GM19324 (cell line): Measurements from ENCODE around the gene ELAVL2.

Experiments
- ATAC-seq: cut with Tn5 transposase; IDR thresholded peaks from one replicate; pipeline ENCODE4 v1.9.1; 2021; ENCODE audit warnings: mild to moderate bottlenecking, moderate library complexity; ENCODE audit not compliant: unreplicated experiment, low FRiP score

ELAVL2 gene

DNA sequence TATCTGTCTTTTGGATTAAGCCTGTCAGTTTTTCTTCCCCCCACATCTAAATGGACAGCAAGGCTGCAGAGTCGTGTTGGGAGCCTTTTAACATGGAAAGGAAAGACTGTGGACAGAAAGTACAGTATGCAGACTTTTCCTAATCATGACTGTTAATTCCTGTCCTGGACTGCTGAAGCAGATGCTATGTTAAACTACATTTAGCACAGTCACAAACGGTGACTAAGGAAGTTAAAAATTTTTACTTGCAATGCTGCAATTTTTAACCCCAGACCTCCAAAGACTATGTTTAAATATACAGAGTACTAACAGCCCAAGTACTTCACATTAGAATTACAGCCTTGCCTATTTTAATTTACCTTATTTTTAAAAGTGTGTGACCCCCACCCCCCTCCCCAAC is 51.8 kb downstream of the ELAVL2 start:
- no peak for ATAC-seq

DNA sequence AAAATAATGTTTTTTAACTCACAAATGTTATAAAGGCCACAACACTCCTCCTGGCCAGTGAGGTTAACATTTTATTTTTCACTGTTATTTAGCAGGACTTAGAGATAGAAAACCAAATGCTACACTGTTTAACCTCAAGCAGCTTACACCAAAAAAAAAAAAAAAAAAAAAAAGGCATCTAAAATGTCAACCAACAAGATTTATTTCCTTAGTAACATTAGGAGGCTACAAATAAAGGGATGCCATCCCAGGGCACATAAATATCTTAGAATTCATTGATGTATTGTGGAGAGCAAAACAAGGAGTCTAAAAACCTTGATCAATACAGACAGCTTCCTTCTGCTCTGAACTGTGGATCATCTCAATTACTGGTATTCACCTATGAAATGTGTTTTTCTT is 53.7 kb downstream of the ELAVL2 start:
- no peak for ATAC-seq

DNA sequence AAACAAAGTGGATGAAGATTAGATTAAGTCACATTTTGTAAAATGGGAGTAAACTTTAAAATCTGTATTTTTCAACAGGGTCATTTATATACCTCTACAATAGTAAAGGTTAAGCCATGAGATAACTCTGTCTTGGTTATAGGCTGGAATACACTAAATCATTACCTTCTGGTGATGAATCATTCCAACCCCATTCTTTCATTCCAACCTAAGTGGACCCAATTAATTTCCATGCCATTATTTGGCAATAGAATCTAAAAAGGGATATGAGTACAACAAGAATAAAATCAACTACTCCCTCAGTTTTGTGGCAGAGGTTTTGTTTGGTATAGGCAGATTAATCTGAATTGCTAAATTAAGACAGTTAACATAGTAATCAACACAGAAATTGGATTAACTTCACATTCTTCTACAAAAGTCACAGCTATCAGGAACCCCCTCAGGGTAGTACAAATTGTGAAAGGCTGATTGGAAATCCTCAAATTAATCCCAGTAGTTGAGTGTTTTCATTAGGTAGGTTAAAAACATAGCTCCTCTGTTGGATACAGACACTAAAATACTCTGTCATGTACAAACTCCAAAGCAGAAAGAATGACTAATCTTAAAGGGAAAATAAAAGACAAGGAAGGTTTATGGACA is 54.2 kb downstream of the ELAVL2 start:
- ATAC-seq, result no peak

DNA sequence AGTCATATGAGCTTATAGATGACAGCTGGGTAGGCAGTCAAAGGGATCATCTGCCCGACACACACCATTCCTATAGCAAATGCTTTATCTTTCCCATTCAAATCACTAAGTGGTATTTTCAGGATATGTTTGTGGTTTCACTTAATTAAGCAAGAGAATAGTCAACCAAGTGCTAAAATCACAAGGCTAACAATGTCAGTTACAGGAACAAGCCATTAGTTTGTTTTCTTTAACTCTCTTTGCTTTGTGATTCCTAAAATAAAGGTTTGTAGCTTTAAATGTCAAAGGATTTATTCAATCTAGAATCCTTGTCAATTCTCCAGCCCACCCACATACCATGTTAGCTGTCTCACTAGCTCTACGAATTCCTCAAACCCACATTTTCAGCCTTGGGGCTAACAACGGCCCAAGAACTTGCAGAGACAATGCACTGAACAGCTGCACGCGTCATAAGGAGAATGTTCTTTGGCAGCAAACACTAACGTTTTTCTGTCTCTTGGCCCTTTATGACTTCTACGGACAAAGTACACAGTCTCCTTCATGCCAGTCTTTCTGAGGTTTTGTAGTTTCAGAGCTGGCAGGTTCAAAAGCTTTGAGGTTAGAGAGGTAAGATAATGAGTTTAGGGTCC is 56.6 kb downstream of the ELAVL2 start:
- ATAC-seq, result no peak

DNA sequence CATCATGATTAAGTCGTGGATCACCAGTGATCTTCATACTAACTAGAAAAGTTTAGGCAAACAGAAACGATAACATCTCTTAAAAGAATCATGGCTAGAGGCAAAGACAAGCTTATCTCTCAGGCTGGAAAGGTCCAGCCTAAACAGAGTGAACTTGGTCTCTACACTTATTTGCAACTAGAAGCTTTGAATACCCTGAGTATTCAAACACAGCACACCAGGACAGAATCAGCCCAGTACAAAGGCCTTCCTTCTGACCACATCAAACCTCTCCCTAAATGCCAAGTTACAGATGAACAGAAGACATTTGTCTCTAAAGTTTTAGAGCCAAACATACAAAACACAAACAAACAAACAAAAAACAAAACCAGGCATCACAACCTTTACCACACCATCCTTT is 57.2 kb downstream of the ELAVL2 start:
- ATAC-seq, result no peak

DNA sequence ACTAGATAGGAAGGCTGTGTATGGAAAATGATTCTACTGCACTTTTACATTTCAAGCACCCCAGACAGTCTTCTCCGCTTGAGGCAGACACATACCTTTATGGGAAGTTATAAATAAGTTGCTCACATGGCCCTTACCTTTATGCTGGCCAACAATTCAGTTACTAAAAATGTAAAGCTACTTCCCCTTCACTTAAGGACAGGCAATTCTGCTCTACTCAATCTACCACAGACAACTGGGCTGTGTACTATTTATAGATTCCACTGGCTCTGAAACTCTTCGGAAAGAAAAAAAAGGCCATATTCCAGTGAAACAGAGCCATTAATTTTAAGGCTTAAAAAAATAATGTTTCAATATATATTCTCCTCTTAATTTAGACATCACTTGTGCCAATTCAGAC is 59.4 kb downstream of the ELAVL2 start:
- ATAC-seq, result no peak

DNA sequence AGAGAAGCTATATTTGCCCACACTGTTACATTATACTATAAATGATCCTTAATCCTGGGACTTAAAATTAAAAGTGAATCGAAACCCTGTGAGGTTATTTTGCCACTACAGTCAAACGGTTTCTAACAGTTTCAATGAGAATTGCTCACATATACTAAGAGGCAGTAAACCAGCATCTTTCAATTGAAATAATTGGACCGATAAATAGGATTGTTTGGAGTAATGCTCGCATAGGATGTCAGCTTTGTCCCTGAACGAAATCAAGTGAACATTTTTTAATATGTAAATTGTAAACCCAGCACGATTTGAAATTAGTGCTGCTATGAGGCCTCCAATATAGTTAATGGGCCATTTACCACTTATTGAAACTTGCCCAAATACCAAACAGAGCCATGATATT is 60.5 kb downstream of the ELAVL2 start:
- ATAC-seq, result no peak

DNA sequence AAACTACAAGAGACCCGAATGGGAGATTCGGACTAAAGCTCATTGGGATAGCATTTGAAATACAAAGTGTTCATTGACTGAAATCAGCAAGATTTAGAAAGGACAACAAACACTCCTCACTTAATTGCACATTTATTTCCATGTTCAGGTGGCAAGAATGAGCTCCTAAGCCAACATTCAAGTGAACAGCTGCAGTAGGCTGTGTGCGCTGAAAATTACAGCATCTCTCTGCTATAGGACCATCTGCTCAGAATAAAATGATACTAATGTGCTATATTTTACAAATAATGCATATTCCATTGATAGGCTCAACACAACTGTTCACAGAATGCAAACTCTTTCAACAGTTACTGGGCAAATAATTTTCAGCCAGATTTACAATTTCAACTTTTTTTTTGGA is 61.8 kb downstream of the ELAVL2 start:
- ATAC-seq, result no peak

DNA sequence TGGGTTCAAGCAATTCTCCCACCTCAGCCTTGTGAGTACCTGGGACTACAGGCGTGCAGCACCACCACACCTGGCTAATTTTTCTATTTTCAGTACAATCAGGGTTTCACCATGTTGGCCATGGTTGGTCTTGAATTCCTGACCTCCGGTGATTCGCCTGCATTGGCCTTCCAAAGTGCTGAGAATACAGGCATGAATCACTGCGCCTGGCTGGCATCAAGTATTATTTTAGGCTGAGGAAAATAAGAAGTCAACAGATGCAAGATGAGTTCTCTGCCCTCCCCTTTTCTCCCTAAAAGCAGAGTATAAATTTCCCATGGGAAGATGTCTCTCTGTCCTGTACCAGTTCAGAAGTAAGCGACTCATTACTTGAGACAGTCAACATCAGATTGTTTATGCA is 71.5 kb downstream of the ELAVL2 start:
- ATAC-seq, result no peak

DNA sequence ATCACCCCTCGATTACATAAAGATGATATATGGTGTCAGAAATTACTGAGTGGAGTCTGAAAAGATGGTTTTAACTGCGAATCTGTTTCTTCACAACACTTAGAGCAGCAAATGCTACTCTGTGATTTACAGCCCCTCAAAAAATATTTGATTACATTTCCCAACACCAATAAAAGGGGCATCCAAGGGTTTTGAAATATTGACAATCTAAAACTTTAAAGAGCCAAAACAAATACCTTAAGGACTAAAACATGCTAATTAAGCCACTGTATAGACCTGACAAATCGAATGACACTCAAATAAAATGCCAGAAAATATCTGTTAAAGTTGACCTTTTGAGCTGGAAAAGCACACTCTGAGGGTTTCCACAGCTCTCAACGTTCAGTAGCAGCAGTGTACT is 73.2 kb downstream of the ELAVL2 start:
- no peak for ATAC-seq

DNA sequence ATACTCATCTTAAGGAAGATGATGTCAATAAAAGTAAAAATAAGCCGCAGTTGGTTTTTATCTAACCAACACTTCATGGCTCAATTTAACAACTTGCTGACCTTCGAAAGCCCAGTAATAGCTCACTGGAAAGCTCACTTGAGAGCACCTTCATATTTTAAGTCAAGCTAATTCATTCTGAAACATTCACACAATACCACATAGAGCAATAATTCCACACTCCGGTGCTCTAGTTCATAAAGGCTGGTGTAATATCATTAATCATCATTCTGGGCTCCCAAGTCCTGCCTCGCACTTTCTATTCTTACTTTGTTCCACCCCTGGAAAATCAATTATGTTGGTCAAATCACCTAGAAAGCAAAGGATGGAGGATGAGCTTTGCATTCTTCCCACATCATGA is 74.4 kb downstream of the ELAVL2 start:
- ATAC-seq, result no peak

DNA sequence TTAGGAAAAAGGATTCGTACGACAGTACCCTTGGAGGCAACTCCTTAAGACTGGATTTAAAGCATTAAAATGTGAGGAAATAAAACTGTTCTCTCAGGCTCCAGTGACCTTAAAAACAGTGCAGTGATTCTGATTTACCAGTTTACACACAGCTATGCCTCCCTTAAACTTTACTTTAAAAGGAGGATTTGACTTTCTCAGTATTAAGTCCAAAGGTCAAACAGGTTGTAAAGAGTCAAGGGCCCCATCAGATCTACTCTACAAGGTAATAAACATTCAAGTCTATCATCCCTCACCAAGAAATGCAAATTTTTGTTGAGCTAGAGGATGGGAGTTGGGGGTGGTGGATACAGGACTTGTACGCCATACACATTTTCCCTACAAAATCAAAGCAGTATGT is 75.2 kb downstream of the ELAVL2 start:
- no peak for ATAC-seq

DNA sequence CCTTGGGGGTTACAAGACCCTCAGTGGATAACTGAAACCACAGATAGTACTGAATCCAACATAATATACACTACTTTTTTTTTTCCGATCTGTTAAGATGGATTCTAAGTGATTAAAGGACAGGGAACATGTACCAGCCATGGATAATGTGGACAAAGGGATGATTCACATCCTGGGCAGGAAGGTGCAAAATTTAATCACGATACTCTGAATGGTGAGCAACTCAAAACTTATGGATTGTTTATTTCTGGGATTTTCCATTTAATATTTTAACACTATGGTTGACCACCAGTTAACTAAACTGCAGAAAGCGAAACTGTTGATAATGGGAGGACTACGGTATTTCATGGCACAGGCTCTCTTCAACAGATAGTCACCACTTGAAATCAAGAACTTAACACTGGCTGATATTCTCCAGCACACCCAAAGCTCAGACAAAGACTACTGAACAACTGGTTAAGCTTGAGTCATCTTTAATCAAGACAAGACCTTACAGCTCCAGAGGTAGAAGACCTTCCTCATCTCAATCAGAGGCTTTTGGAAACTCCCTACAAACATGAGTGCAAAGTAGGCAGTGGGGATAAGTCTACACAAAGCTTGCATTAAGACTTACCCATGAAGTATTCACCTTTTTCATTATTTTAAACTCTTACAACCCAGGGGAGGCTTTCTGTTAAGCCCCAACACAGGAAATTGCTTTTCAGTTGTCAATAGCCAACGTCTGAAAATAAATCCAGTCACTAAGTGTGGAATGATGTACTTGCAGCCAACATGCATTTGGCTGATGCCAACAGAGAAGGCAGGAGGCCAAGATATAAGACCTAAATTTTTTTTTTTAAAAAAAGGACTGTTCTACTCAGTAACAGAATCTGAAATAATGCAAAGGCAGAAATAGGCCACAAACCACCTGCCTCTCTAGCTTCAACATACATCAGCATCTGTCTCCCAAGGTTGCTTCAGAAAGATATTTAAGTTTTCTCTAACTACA is 78.7 kb downstream of the ELAVL2 start:
- no peak for ATAC-seq

DNA sequence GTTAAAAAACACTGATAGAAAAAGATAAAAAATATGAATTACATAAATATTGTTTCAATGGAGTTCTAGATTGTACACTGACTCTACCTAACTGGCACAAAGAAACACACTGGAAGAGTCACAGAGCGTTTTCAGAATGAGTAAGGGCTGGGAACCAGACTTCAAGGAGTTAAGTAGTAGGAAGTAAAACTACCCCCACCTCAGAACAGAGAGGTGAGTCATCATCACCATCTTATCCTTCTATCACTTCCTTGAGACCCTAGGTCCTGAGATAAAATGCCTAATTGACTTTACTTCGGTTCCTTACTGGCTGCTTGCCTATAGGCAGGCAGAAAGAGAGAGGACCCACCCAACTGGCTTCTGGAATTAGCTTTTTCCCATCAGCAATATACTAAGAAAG is 79.7 kb downstream of the ELAVL2 start:
- ATAC-seq, result no peak

DNA sequence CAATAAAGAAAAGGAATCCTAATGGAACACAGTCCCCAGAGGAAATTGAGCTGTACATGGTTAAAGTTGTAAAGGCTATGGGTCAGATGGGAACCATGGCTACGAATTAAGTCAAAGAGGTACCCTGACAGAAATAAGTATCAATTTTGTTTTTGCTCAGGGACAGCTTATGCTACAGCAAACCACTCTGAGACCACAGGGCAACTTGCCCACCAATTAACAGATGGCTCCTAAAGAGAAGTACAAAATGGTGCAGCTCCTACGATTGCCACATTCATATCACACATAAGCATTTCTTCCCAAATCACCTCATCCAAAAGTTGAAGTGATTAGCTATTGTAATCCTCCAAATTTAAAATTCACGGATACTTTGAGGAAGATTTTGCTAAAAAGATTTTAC is 83.0 kb downstream of the ELAVL2 start:
- ATAC-seq, result no peak

DNA sequence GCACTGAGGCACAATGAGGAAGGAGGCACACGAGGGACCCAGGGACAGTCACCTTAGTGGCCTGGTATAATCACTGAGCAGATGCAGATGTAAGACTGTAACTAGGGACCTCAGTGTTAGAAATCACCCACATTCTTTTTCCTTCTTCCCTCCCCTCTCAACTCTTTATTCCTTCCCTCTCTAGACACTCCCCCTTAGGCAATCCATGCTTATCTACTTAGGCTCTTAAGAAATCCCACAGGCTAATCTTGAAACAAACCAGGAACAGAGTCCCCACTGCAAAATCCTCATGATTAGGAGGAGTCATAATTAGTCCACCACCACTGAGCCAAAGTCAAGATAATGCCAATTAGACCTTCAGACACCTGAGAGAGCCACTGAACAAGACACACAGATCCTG is 84.7 kb downstream of the ELAVL2 start:
- ATAC-seq, result no peak

DNA sequence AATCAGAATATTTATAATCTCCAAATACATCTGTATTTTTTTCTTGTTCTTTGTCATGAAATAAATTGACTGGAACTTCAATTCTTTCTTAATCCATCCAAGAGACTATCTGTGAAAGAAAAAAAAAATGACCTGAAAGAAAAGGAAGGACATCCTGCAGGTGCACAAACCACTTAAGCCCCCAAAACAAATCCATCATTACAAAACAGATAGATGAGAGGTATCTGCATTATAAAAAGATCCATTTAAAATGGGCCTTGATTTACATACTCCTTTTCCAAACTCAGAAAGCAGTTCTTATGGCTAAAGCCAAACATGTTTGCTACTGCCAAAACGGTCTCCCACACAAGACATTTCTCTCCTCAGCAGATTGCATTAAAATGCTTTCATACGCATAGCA is 85.5 kb downstream of the ELAVL2 start:
- no peak for ATAC-seq

DNA sequence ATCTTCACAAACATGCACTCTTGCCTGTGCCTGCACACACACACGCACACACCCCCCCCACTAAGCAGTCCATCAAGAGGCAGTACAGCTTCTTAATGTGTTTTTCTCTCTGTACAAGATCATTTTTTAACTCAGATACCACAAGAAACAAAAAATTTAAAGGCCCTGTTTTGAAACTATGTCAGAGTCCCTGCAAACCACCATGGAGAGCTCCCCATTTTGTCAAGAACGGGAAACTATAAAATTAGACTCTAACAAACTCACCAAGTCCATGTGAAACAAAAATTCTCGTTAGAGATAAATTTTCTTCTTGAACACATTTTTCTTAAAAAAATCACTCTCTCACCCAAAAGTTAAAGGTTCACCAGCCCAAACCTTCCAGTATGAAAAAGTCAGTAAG is 86.3 kb downstream of the ELAVL2 start:
- ATAC-seq, result no peak

DNA sequence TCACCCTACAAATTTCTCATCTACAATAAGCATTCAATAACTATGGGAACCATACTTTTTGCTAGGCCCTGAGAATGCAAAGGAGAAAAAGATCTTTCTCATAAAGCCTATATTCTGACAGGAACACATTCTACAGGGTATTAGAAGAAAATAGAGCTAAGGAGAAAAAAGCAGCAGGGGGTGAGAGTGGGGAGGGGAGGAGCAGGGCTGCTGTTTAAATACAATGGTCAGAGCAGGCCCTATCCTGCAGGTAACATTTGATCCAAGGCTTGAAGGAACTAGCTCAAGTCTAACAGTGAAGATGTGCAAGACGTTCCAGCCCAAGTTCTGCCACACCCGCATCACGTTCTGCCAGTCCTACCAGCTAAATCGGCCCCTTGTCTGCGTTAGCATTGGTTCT is 89.7 kb downstream of the ELAVL2 start:
- ATAC-seq, result no peak

DNA sequence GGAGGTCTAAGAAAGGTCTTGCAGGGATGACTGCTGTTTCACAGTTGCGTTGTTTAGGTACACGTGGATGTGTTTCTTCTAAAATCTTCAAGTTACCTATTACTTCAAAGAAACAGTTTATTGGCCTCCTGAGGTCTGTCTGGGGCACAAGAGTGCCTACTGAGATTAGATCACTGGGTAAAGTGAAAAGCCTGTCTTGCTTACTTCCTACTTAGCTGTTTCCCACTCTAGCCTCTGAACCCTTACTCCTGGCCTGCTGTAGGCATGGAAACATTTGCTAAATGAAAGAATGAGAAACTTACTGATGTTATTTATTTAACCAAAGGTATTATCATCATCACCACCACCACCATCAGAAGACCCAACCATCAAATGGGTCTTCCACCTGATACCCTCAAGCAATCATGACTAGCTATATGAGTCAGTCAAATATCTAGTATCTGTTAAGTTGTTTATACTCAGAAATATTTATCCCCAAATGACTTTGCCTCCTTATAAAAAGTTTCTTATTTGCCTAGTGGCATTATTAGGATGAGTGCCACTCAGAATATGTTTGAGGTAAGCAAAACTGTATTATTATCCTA is 92.5 kb downstream of the ELAVL2 start:
- ATAC-seq, result no peak

DNA sequence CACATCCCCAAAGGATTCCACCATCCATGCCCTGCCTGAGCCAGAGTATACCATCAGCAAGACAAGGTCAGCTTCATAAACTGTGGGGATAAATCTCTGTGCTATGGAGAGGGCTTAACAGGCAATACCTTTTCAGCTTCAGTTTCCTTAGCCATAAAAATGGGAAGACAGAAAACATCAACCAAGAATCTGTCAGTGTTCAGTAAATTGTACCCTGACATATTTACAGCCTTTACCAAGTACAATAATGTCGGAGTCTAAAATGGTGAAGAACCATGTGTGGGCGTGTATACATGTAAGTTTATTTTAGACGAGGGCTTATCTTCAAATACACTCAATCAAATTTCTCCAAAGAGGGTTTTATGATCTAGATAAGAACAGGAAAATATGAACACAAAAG is 94.7 kb downstream of the ELAVL2 start:
- ATAC-seq, result no peak
